Type B pancreatic cell (in vitro differentiated cells): ENCODE data around the gene MED29. TPM values are rescaled to one million over a fixed set of nuclear protein-coding genes. Genes with fewer than 3 reads are reported as not detected.

Experiments
- DNase-seq: peaks from one replicate; pipeline ENCODE4 v3.0.0; 2021; ENCODE audit warnings: mixed read lengths; ENCODE audit not compliant: unreplicated experiment; ENCODE audit errors: extremely low spot score
- H3K27ac Mint-ChIP-seq: 2 replicates; pipeline ENCODE4 v1.8.0; 2021; ENCODE audit warnings: mild to moderate bottlenecking, mixed read lengths
- H3K27me3 Mint-ChIP-seq: 2 replicates; pipeline ENCODE4 v1.8.0; 2021; ENCODE audit warnings: mixed read lengths
- H3K36me3 Mint-ChIP-seq: 2 replicates; pipeline ENCODE4 v1.8.0; 2021; ENCODE audit warnings: mixed read lengths
- H3K4me1 Mint-ChIP-seq: one replicate; pipeline ENCODE4 v1.8.0; 2021; ENCODE audit warnings: mixed read lengths; ENCODE audit not compliant: unreplicated experiment
- H3K4me3 Mint-ChIP-seq: 2 replicates; pipeline ENCODE4 v1.8.0; 2021; ENCODE audit warnings: mild to moderate bottlenecking, mixed read lengths
- H3K9me3 Mint-ChIP-seq: 2 replicates; pipeline ENCODE4 v1.8.0; 2021; ENCODE audit warnings: mixed read lengths
- total RNA-seq: library from RNA; stranded (reverse); gene quantifications from 2 replicates; pipeline ENCODE4 v1.2.1, GENCODE V29; 2021; ENCODE audit warnings: low replicate concordance
- TF ChIP-seq, protein P1 (sequence below): fragments of 200-600 bp; sonication (generic); conservative IDR thresholded peaks from 2 replicates; pipeline ENCODE4 v1.5.0; 2021; ENCODE audit warnings: antibody characterized with exemption, mild to moderate bottlenecking

The MED29 gene
- total RNA-seq, 1 donor from 2014 or later, result 40.8 TPM

DNA sequence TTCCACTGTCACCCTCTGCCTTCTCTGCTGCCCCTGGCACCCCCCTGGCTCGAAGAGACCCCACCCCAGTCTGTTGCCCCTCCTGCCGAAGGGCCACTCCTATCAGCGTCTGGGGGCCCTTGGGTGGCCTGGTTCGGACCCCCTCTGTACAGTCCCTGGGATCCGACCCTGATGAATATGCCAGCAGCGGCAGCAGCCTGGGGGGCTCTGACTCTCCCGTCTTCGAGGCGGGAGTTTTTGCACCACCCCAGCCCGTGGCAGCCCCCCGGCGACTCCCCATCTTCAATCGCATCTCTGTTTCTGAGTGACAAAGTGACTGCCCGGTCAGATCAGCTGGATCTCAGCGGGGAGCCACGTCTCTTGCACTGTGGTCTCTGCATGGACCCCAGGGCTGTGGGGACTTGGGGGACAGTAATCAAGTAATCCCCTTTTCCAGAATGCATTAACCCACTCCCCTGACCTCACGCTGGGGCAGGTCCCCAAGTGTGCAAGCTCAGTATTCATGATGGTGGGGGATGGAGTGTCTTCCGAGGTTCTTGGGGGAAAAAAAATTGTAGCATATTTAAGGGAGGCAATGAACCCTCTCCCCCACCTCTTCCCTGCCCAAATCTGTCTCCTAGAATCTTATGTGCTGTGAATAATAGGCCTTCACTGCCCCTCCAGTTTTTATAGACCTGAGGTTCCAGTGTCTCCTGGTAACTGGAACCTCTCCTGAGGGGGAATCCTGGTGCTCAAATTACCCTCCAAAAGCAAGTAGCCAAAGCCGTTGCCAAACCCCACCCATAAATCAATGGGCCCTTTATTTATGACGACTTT lies 17.4 kb downstream of the MED29 start:
- H3K27ac Mint-ChIP-seq, result peak overlapping the region; percentile 99
- peak overlapping the region; percentile 93 for H3K4me3 Mint-ChIP-seq
- H3K9me3 Mint-ChIP-seq, result no peaks in the 10 kb centered on the region
- peaks cover 28% of the 10 kb centered on the region for H3K4me1 Mint-ChIP-seq
- DNase-seq, result no peak
- peaks cover 8% of the 10 kb centered on the region for H3K27me3 Mint-ChIP-seq
- TF ChIP-seq, protein P1, sequence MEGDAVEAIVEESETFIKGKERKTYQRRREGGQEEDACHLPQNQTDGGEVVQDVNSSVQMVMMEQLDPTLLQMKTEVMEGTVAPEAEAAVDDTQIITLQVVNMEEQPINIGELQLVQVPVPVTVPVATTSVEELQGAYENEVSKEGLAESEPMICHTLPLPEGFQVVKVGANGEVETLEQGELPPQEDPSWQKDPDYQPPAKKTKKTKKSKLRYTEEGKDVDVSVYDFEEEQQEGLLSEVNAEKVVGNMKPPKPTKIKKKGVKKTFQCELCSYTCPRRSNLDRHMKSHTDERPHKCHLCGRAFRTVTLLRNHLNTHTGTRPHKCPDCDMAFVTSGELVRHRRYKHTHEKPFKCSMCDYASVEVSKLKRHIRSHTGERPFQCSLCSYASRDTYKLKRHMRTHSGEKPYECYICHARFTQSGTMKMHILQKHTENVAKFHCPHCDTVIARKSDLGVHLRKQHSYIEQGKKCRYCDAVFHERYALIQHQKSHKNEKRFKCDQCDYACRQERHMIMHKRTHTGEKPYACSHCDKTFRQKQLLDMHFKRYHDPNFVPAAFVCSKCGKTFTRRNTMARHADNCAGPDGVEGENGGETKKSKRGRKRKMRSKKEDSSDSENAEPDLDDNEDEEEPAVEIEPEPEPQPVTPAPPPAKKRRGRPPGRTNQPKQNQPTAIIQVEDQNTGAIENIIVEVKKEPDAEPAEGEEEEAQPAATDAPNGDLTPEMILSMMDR, result no peak
- H3K36me3 Mint-ChIP-seq, result peaks cover 6% of the 10 kb centered on the region

- H3K4me3 Mint-ChIP-seq, result peak overlapping the region; percentile 93
Measured at GRCh38 chr19:39409208-39410016, 18.2 kb downstream of the MED29 start.

GRCh38 chr19:39410017-39410830 lies 19.0 kb downstream of the MED29 start:
- Mint-ChIP-seq H3K4me3 (peak overlapping the region; percentile 87), H3K27ac (peak overlapping the region; percentile 99), H3K4me1 (peaks cover 33% of the 10 kb centered on the region), H3K36me3 (peaks cover 13% of the 10 kb centered on the region), H3K9me3 (no peaks in the 10 kb centered on the region), H3K27me3 (peaks cover 8% of the 10 kb centered on the region)
- TF ChIP-seq, protein P1, result peak; percentile 9
- DNase-seq, result no peak

More at GRCh38 chr19:39409208-39410016, 18.2 kb downstream of the MED29 start:
- Mint-ChIP-seq H3K27me3 (peaks cover 8% of the 10 kb centered on the region), H3K9me3 (no peaks in the 10 kb centered on the region), H3K27ac (peak overlapping the region; percentile 99), H3K36me3 (peaks cover 12% of the 10 kb centered on the region), H3K4me1 (peaks cover 31% of the 10 kb centered on the region)
- TF ChIP-seq, protein P1, result peak; percentile 43
- DNase-seq, result peak; percentile 86

- Mint-ChIP-seq H3K27ac (peak overlapping the region; percentile 99), H3K27me3 (peaks cover 8% of the 10 kb centered on the region), H3K9me3 (no peaks in the 10 kb centered on the region), H3K4me3 (peak overlapping the region; percentile 87), H3K4me1 (peaks cover 33% of the 10 kb centered on the region), H3K36me3 (peaks cover 13% of the 10 kb centered on the region)
- TF ChIP-seq, protein P1, result no peak
- no peak for DNase-seq
Measured at GRCh38 chr19:39410831-39411080, 19.6 kb downstream of the MED29 start.

- H3K36me3 Mint-ChIP-seq, result peaks cover 13% of the 10 kb centered on the region
- TF ChIP-seq, protein P1, result no peak
- H3K27ac Mint-ChIP-seq, result peak overlapping the region; percentile 99
- H3K4me1 Mint-ChIP-seq, result peaks cover 30% of the 10 kb centered on the region
- no peak for DNase-seq
- H3K4me3 Mint-ChIP-seq, result peak overlapping the region; percentile 87
- H3K9me3 Mint-ChIP-seq, result no peaks in the 10 kb centered on the region
- peaks cover 8% of the 10 kb centered on the region for H3K27me3 Mint-ChIP-seq
Measured at GRCh38 chr19:39411081-39411831, 20.1 kb downstream of the MED29 start.
